Common myeloid progenitor, CD34-positive (primary cell): Measurements from ENCODE around the gene PCGF1.

Experiments
- CTCF ChIA-PET: fragments of 350-600 bp; sonication (Branson Sonifier 250); formaldehyde crosslinking; loops from one replicate; lab custom pipeline; 2021; ENCODE audit warnings: antibody characterized with exemption; lab: Charles Lee
- POLR2A ChIA-PET: fragments of 350-600 bp; sonication (Branson Sonifier 250); formaldehyde crosslinking; loops from one replicate; lab custom pipeline; 2021; ENCODE audit warnings: antibody characterized with exemption; lab: Charles Lee
- DNase-seq, 3 donors: peaks; one replicate each; pipeline versions ENCODE4 v3.0.0 to v3.0.0-alpha.2; 2013
- H3K27ac ChIP-seq, 2 experiments: 1 replicate in 1 of 2; 2 replicates in 1 of 2; pipeline ENCODE4 v1.7.0; 2013; ENCODE audit warnings: inconsistent platforms in 2 of 2, low read length in 2 of 2, mild to moderate bottlenecking in 2 of 2, low read depth in 1 of 2, moderate library complexity in 1 of 2; ENCODE audit not compliant: severe bottlenecking in 2 of 2, insufficient read depth in 1 of 2, poor library complexity in 1 of 2
- H3K27me3 ChIP-seq, 5 experiments: replicated peaks in 2 of 5; 1 replicate in 3 of 5; 2 replicates in 2 of 5; pipeline versions ENCODE4 v1.6.1 to v1.7.0; 2013; ENCODE audit warnings: low read length in 4 of 5, mild to moderate bottlenecking in 2 of 5, moderate library complexity in 2 of 5, inconsistent platforms in 1 of 5; ENCODE audit not compliant: insufficient read depth in 5 of 5, control insufficient read depth in 4 of 5
- H3K36me3 ChIP-seq, 4 experiments: 1 replicate in 2 of 4; 2 replicates in 2 of 4; pipeline versions ENCODE4 v1.6.1 to v1.7.0; 2013; ENCODE audit warnings: low read length in 3 of 4, control low read depth in 1 of 4, mild to moderate bottlenecking in 1 of 4; ENCODE audit not compliant: control insufficient read depth in 4 of 4, insufficient read depth in 4 of 4
- H3K4me1 ChIP-seq, 4 experiments: 1 replicate in 3 of 4; 2 replicates in 1 of 4; pipeline versions ENCODE4 v1.6.1 to v1.7.1; 2013; ENCODE audit warnings: low read length in 3 of 4, mild to moderate bottlenecking in 3 of 4, control low read depth in 1 of 4, inconsistent platforms in 1 of 4, moderate library complexity in 1 of 4; ENCODE audit not compliant: control insufficient read depth in 4 of 4, insufficient read depth in 4 of 4; ENCODE audit errors: control extremely low read depth in 1 of 4
- H3K4me3 ChIP-seq, 7 experiments: 1 replicate in 4 of 7; 2 replicates in 3 of 7; pipeline versions ENCODE4 v1.5.1 to v1.7.0; 2013; ENCODE audit warnings: mild to moderate bottlenecking in 7 of 7, low read length in 6 of 7, moderate library complexity in 6 of 7, inconsistent platforms in 2 of 7, low read depth in 2 of 7, control low read depth in 1 of 7; ENCODE audit not compliant: insufficient read depth in 4 of 7, control insufficient read depth in 1 of 7; ENCODE audit errors: extremely low read depth in 1 of 7
- H3K9me3 ChIP-seq, 5 experiments: 1 replicate in 4 of 5; 2 replicates in 1 of 5; pipeline versions ENCODE4 v1.6.1 to v1.7.1; 2013; ENCODE audit warnings: low read length in 4 of 5, mild to moderate bottlenecking in 2 of 5, inconsistent platforms in 1 of 5, low read depth in 1 of 5, moderate library complexity in 1 of 5; ENCODE audit not compliant: control insufficient read depth in 4 of 5, insufficient read depth in 2 of 5; ENCODE audit errors: control extremely low read depth in 1 of 5
- WGBS: methylation state at CpG from one replicate; pipeline ENCODE4 v1.1.5; 2013; ENCODE audit not compliant: insufficient coverage; 5-methylcytosine and 5-hydroxymethylcytosine counted together

PCGF1 gene

GRCh38 chr2:74527741-74528140 lies 20.2 kb upstream of the PCGF1 start:
- 100% methylated on average over 6 of the region's 9 CpGs for WGBS
- Histone ChIP-seq H3K27me3 (no peaks in the 10 kb centered on the region), H3K36me3 (peaks cover 6 to 50% (median 23%) of the 10 kb centered on the region in 4 experiments), H3K4me3 (peak overlapping the region in 1 of 7 experiments; percentile 96), H3K27ac (no peak overlapping the region), H3K9me3 (no peaks in the 10 kb centered on the region), H3K4me1 (peaks cover 6 to 33% (median 25%) of the 10 kb centered on the region in 4 experiments)
- ChIA-PET CTCF (interaction anchor here (0.9 to 10.0 kb wide), 5 partner anchors 13 to 49 kb away, joined by 3 to 143 read pairs (median 4); partner anchors contain the start of genes LBX2, PCGF1 and TTC31), POLR2A (interaction anchor here (1.6 kb wide), 1 partner anchor 19 kb away, joined by 9 read pairs; no protein-coding TSS in a partner anchor)
- no peak for DNase-seq

GRCh38 chr2:74526649-74527230 lies 19.2 kb upstream of the PCGF1 start:
- peaks cover 0 to 4% (median 0%) of the 10 kb centered on the region in 5 experiments for H3K27me3 ChIP-seq
- H3K27ac ChIP-seq: no peak overlapping the region
- no peak for DNase-seq
- ChIA-PET CTCF (interaction anchor here (0.7 to 10.0 kb wide), 8 partner anchors 8 to 55 kb away, joined by 3 to 143 read pairs (median 3); partner anchors contain the start of genes CCDC142, LBX2, PCGF1 and TTC31), POLR2A (interaction anchor here (1.0 kb wide), 1 partner anchor 11 kb away, joined by 3 read pairs; no protein-coding TSS in a partner anchor)
- WGBS: 99% methylated on average over 10 of the region's 11 CpGs
- peaks cover 6 to 30% (median 25%) of the 10 kb centered on the region in 4 experiments for H3K4me1 ChIP-seq
- H3K36me3 ChIP-seq: peaks cover 6 to 43% (median 19%) of the 10 kb centered on the region in 4 experiments
- no peak overlapping the region for H3K4me3 ChIP-seq
- no peaks in the 10 kb centered on the region for H3K9me3 ChIP-seq

GRCh38 chr2:74525717-74526648 lies 18.5 kb upstream of the PCGF1 start, which contains the start of gene DQX1:
Gene DQX1, minus strand, starts transcription at chr2:74526231. Its CDS starts 502 bp downstream, at chr2:74525729.
- H3K9me3 ChIP-seq: no peaks in the 10 kb centered on the region
- 90% methylated on average over 6 of the region's 11 CpGs for WGBS
- H3K27me3 ChIP-seq: peaks cover 0 to 7% (median 0%) of the 10 kb centered on the region in 5 experiments
- H3K27ac ChIP-seq: no peak within 1 kb of the TSS
- CTCF ChIA-PET: interaction anchor here (0.8 to 10.0 kb wide), 6 partner anchors 9 to 56 kb away, joined by 3 to 143 read pairs (median 3); partner anchors contain the start of genes LBX2 and PCGF1
- no peak within 1 kb of the TSS for H3K4me3 ChIP-seq
- H3K4me1 ChIP-seq: peaks cover 0 to 22% (median 19%) of the 10 kb centered on the region in 4 experiments
- DNase-seq: peak; percentile 44 to 84 (median 70)
- H3K36me3 ChIP-seq: peaks cover 6 to 35% (median 19%) of the 10 kb centered on the region in 4 experiments
- POLR2A ChIA-PET: interaction anchor here (1.0 kb wide), 1 partner anchor 10 kb away, joined by 3 read pairs; no protein-coding TSS in a partner anchor

GRCh38 chr2:74524955-74525716 lies 17.6 kb upstream of the PCGF1 start:
- no peaks in the 10 kb centered on the region for H3K9me3 ChIP-seq
- no peak for DNase-seq
- H3K27ac ChIP-seq: no peak overlapping the region
- peaks cover 0 to 16% (median 13%) of the 10 kb centered on the region in 4 experiments for H3K4me1 ChIP-seq
- ChIA-PET CTCF (interaction anchor here (10.0 kb wide), 1 partner anchor 21 kb away, joined by 143 read pairs; the partner anchor contains the start of genes LBX2 and PCGF1), POLR2A (no interaction called here)
- WGBS: 99% methylated on average over 9 of the region's 10 CpGs
- no peak overlapping the region for H3K4me3 ChIP-seq
- peaks cover 0 to 15% (median 3%) of the 10 kb centered on the region in 5 experiments for H3K27me3 ChIP-seq
- H3K36me3 ChIP-seq: peaks cover 6 to 34% (median 19%) of the 10 kb centered on the region in 4 experiments

- Histone ChIP-seq H3K9me3 (no peaks in the 10 kb centered on the region), H3K4me3 (no peak overlapping the region), H3K4me1 (peaks cover 0 to 15% (median 10%) of the 10 kb centered on the region in 4 experiments), H3K27ac (no peak overlapping the region), H3K27me3 (peaks cover 2 to 25% (median 4%) of the 10 kb centered on the region in 5 experiments), H3K36me3 (peaks cover 6 to 34% (median 19%) of the 10 kb centered on the region in 4 experiments)
- ChIA-PET POLR2A (no interaction called here), CTCF (interaction anchor here (0.7 kb wide), 1 partner anchor 9 kb away, joined by 3 read pairs; no protein-coding TSS in a partner anchor)
- WGBS: 95% methylated on average over 4 of the region's 9 CpGs
- no peak for DNase-seq
Observed at GRCh38 chr2:74524005-74524404, 16.5 kb upstream of the PCGF1 start.

- no peaks in the 10 kb centered on the region for H3K4me1 ChIP-seq
- DNase-seq: no peak
- H3K4me3 ChIP-seq: no peak overlapping the region
- 85% methylated on average over 3 of the region's 3 CpGs for WGBS
- no peak overlapping the region for H3K27ac ChIP-seq
- peaks cover 6 to 24% (median 18%) of the 10 kb centered on the region in 4 experiments for H3K36me3 ChIP-seq
- peaks cover 4 to 40% (median 16%) of the 10 kb centered on the region in 5 experiments for H3K27me3 ChIP-seq
- ChIA-PET POLR2A (no interaction called here), CTCF (interaction anchor here (0.8 to 9.0 kb wide), 6 partner anchors 9 to 50 kb away, joined by 3 to 53 read pairs (median 3); partner anchors contain the start of genes AUP1, HTRA2, MRPL53 and PCGF1)
- H3K9me3 ChIP-seq: no peaks in the 10 kb centered on the region
Observed at GRCh38 chr2:74522516-74522915, 15.0 kb upstream of the PCGF1 start.
